GM18873 (cell line): ENCODE measurements around the gene PTPRB.

Experiments
- ATAC-seq: cut with Tn5 transposase; IDR thresholded peaks from one replicate; pipeline ENCODE4 v1.9.1; 2021; ENCODE audit warnings: mild to moderate bottlenecking, moderate library complexity, moderate number of reproducible peaks; ENCODE audit not compliant: unreplicated experiment, low FRiP score

The PTPRB gene

GRCh38 chr12:70603044-70603443 lies 34.2 kb downstream of the PTPRB start:
- no peak for ATAC-seq

DNA sequence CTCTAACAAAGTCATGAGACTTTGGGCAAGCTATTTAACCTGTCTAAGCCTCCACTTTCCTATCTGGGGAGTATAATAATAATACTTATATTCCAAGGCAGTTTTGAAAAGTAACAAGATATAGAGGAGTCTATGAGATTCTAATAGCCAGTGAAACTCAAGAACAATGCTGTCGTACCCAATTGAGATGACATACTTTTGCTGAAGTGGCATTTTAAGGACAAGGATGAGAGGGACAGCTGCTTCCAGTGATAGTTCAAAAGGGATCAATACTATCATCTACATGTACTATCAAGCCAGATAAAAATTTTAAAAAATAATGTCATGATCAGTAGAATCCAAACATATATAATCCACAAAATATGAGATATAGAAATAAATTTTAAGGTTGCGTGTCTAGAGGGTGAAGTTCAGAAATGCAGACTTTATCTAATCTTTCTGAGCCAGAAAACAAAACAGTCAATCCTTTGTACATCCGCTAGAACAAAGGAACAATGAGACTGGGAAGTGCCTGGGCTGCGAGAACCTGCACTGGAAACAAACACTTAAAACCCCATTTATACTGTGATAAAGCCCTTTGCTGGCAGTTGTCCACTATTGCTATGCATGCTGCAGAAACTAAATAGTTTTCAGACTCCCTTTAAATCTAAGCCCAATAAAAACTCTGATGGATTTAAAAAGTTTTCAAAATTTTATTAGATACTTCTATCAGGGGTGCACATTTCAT lies 38.6 kb downstream of the PTPRB start:
- no peak for ATAC-seq

- no peak for ATAC-seq
Observed at GRCh38 chr12:70592664-70593063, 44.6 kb downstream of the PTPRB start.

GRCh38 chr12:70590549-70591226 lies 46.5 kb downstream of the PTPRB start:
- ATAC-seq = no peak

GRCh38 chr12:70590051-70590450 lies 47.2 kb downstream of the PTPRB start:
- ATAC-seq = peak; percentile 67

GRCh38 chr12:70584332-70584731 lies 52.9 kb downstream of the PTPRB start:
- ATAC-seq = no peak

DNA sequence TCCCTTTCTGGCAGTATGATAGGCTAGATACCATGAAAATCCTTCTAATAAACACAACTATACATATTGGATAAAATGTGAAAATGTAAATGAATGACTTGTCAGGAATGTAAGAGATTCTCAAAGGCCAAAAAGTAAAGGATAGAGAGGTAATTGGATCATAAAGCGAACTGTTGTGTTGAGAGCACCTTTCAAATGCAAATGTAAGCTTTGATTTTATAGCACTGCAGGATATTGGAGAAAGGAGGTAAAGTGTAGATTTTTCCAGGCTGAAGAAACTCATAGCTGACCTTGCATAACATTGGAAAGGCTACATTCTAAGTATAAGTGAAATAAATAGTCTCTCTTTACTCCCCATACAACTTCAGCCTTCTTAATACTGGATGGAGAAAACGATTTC lies 54.0 kb downstream of the PTPRB start:
- ATAC-seq = no peak

DNA sequence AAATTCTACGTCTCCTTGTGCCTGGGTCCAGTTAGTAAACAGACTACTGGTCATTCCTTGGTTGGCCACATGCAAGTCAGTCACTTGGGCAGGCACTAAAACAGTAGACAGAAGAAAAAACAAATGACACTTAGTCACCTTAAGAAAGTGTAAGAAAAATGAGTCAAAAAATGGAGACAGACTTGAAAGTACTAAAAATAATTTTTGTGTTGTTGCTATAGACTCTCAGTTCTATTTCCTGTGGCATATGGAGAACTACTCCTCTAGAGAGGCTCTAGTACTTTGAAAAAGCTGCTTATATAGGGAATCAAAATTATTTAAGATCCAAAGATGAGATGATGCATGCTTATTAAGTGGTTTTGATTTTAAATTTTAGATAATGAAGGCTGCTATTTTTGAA lies 56.0 kb downstream of the PTPRB start:
- ATAC-seq = no peak

DNA sequence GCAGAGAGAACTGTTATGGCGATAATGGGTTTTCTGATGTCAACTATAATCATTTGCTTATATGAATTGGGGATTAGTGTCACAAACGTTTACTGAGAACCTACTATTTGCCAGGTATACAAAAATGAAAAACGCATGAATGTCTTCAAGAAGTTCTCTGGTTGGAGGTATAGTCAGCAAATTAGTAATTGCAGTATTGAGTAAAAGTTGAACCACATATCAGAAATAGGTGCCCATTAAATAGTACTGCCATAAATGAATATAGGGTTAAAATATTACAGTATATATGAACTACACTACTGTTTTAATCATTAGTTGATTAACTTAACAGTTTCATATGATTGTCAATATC lies 60.0 kb downstream of the PTPRB start:
- no peak for ATAC-seq

DNA sequence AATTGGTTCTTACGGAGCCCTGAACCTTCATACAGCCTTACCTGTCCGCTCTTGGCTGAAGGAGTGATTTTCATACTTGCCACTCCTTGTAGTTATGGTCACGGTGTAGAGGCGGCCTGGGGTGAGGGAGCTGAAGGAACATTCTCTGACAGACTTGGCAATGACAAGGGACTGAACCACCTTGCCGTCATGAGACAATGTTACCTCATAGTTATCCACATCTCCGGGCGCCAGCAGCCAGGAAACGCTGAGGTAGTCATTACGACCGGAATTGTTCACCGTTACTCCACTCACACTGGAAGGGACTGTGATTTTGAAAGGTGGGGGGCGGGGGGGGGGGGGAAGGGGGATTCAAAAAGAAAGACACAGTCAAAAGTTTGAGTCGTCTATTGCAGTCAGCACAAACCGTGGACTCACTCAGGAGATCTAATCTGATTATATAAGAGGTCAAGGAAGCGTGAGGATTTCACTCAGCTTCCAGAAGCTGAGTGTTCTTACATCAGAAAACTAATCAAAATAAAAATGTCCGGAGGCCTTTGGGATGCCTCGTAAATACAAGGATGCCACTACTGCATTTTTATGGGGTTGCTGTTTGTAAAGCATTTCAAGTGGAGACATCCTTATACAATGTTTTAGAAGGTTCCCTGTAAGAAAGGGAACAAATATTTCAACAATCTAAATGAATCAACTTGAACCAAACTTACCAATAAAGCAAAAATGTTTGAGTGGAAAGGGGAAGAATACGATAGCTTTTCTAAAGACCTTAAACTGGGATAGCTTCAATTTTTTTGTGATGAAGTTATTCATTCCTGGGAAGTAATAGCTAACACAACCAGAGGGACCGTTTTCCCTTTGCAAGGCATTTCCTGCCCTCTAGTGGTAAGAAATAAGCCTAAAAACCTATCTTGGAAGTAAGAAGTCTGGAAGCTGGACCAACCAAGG lies 60.6 kb downstream of the PTPRB start:
- ATAC-seq = no peak

GRCh38 chr12:70571705-70572268 lies 65.4 kb downstream of the PTPRB start:
- no peak for ATAC-seq

DNA sequence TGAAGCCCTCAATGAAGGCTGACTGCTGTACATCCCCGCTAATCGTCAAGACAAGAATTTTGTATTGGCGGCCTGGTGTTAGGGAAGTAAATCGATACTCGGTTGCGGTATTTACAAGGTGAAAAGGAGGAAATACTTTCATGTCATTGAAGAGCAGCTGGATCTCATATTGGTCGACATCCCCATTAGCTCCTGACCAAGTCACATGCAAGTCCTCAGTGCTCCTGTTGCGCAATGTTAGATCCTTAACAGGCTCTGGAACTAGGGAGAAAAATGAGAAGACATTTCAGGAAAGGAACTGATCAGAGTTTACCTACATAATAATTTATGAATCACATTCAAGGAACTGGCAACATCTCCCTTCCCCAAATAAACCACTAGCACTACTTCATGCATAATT lies 66.2 kb downstream of the PTPRB start:
- ATAC-seq = no peak

- no peak for ATAC-seq
Observed at GRCh38 chr12:70561550-70561949, 75.7 kb downstream of the PTPRB start.

GRCh38 chr12:70560671-70561070 lies 76.6 kb downstream of the PTPRB start:
- ATAC-seq = no peak

GRCh38 chr12:70559390-70559789 lies 77.8 kb downstream of the PTPRB start:
- ATAC-seq = no peak

DNA sequence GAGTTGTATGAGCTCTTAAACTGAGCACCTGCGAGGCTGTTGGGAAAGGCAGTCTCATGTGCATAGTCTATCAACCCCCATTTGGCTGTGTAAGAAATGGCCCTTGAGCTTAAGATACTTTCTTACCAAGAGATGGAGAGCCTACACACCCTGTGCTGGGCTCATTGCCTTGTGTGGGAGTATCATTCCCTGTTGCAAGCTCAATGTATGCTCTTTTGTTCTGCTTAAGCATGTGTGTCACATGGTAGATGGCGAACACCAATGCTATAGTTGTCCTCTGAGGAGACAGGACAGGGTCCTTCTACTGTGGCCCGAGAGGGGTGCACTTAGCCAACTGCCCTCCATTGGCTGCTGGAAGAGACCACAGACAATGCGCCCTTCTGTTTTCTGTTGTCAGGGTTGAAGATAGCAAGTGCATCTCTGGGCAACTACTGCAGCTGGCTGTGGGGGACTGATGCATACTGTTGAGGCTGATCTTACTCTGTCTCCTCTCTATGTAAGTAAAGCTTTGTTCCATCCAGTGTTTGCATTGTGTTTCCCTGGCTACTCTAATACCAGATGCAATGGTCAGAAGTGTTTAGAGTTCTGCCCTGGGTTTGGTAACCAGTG lies 79.5 kb downstream of the PTPRB start:
- no peak for ATAC-seq

DNA sequence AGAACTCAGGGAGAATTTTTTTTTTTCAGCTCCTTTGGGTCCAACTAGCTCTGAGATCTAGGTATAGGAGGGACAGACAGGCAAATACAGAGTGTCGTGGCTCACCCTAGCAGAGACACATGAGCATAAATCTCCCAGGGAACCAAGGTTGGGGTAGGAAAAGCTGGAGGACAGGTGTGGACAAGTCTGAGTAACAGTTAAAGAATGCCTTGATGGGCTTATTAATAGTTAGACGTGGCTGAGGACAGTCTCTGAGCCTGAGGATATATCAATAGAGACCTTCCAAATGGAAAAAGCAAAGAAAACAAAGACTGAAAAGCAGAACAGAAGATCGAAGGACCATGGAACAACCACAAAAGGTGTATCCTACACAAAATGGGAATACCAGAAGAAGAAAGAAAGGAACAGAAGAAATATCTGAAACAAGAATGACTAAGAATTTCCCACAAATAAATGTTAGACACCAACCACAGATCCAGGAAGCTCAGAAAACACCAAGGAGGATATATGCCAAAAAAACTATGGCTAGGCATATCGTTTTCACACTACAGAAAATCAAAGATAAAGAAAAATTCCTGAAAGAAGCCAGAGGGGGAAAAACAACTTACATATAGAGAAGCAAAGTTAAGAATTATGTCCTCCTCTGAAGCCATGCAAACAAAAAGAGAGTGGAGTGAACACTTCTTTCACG lies 80.9 kb downstream of the PTPRB start:
- ATAC-seq = no peak

- no peak for ATAC-seq
Observed at GRCh38 chr12:70555081-70555480, 82.1 kb downstream of the PTPRB start.

- ATAC-seq = no peak
Observed at GRCh38 chr12:70553391-70553859, 83.8 kb downstream of the PTPRB start.

DNA sequence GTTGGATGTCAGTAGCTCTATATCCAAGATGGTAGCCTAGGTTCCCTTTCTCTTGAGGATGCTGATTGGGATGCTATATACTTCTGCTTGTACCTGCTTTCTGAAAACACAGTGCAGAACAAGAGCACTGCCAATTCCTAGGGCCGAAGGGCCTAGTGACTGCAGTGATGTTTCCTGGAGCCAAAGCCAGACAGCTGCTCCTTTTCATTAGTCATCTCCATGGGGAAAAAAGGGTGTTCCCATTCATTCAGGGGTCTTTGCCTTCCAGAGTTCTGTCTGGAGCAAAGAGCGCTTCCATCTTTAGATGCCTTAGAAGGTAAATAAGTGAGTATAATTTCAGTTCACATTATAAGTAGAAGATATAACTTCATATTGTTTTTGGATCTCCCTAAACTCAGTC lies 85.5 kb downstream of the PTPRB start:
- ATAC-seq = no peak
